22Rv1 (cell line): ENCODE measurements around the gene ESR2.

ENCODE experiments used
- ZFX ChIP-seq: fragments of 450-650 bp; IDR thresholded peaks from 2 replicates; pipeline ENCODE4 v1.6.1; 2017; ENCODE audit warnings: antibody characterized with exemption, borderline replicate concordance
- TF ChIP-seq, protein P1 (sequence below): fragments of 450-650 bp; IDR thresholded peaks from 2 replicates; pipeline ENCODE4 v1.5.1; 2017; ENCODE audit warnings: mild to moderate bottlenecking

DNA sequence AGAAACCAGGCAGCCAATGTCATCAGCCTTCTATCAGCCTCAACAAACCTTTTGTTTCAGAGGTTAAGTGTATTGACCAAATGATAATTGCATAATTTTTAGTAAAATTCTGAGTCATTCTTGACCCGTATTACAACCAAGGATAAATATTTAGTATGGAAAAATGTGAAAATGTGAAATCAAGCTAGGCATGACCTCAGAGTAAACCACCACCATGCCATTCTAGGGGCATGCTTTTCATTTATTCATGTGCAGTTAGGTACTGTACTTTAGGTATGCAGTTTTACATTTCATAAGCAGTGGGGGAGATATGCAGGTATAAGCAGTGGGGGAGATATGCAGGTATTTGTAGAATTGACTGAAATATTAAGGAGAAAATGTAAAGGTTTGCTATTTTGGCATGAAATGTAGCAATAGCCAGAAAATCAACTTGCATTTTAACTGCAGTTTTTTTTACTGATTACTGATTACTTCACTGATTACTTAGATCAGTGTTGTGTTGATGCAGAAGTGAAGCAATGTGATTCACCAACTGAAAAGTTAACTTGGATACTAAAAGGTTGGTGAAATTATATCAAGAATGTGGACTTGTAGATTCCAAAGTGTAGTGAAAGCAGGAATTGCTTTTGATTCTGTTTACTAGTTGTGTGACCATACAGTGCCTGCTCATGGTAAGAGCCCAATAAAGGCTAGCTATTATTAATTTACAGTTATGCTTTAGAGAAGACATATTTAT, 184.2 kb downstream of the ESR2 start:
- TF ChIP-seq, protein P1, sequence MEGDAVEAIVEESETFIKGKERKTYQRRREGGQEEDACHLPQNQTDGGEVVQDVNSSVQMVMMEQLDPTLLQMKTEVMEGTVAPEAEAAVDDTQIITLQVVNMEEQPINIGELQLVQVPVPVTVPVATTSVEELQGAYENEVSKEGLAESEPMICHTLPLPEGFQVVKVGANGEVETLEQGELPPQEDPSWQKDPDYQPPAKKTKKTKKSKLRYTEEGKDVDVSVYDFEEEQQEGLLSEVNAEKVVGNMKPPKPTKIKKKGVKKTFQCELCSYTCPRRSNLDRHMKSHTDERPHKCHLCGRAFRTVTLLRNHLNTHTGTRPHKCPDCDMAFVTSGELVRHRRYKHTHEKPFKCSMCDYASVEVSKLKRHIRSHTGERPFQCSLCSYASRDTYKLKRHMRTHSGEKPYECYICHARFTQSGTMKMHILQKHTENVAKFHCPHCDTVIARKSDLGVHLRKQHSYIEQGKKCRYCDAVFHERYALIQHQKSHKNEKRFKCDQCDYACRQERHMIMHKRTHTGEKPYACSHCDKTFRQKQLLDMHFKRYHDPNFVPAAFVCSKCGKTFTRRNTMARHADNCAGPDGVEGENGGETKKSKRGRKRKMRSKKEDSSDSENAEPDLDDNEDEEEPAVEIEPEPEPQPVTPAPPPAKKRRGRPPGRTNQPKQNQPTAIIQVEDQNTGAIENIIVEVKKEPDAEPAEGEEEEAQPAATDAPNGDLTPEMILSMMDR = no peak
- TF ChIP-seq ZFX = no peak
